SHP77 (cell line): ENCODE data around the gene ANTXR1.
"Not testable (repeated sequence)": the region's sequence is repeated elsewhere in the genome, so short reads cannot be mapped to it uniquely, and the experiment has no call there.

Source experiments
- DNase-seq, 2 experiments: peaks; one replicate each; lab custom pipeline; 2025; lab: John Stamatoyannopoulos, UW

ANTXR1 gene

DNA sequence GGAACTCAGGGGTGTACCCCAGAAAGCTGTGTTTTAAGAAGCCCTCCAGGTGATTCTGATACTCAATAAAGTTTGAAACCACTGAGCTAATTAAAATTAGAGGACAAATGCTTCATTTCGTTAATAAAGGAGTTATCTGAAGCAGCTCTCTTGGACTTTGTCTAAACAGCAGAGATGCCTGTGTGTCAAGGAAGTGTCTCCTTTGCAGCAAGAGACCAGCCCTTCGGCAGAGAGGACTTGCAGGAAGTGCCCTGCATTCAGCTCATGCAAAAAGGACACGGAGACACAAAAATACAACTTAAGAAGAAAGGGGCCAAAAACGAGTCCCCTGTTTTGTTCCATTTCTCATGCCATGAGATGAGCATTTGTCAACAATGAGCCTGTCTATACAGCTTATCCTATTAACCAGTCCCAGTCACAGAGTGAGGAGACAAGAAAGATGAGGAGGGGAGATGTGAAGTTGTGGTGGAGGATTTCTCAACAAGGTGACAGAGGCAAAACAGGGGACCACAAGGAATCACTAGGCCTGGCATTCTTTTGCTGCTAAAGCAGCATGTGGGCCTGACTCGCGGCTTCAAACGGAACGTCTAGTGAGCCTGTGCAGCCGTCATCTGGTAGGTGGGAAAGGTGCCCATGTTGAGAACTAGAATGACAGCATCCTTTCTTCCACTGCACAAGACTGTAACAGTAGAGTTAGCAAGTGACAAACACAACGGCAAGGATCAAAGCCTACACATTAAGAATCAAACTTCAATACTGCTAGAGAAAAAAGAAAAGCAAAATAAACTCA, 152.3 kb downstream of the ANTXR1 start:
- no peak for DNase-seq

DNA sequence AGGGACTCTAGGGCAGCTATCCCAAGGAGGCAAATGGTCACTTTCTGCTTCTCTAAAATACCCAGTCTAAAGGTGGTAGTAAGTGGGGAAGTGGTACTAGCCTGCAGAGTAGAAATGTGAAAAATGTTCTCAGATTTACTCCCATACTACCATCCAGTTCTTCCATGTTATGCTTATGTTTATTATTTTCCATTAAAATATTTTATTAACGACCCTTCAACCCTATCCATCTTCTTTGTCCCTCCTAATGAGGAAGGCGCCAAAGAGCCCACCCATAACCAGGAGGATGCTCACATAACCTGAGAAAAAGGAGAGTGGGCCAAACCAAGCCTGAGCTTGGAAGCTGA, 153.5 kb downstream of the ANTXR1 start:
- no peak for DNase-seq

DNA sequence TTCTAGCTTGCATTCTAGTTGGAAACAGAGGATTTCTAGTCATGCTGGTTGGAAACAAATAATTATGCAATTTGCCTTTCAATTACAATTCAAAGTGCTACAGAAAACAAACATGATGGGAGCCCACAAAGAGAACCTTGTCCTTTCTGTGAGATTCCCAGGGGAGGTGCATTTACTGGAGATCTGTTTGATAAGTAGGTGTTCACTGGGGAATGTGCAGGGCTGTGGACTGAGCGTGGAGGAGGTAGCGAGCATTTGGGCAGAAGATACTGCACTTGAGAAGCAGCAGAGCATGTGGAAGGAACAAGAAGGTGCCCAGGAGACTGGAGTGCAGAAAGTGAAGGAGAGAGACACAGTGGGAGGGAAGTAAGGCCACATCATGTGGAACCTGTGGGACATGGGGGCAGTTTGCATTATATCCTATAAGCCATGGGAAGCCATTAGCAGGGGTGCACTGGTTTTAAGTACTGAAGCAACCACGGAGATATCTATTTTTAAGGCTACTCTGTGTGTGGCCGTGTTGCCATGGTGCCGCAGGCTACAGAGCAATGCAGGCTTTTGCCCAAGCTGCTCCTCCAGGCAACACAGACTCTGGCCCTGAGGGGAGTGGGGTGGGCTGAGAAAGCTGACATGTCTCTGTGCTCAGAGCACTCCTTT, 154.0 kb downstream of the ANTXR1 start:
- DNase-seq, result no peak

DNA sequence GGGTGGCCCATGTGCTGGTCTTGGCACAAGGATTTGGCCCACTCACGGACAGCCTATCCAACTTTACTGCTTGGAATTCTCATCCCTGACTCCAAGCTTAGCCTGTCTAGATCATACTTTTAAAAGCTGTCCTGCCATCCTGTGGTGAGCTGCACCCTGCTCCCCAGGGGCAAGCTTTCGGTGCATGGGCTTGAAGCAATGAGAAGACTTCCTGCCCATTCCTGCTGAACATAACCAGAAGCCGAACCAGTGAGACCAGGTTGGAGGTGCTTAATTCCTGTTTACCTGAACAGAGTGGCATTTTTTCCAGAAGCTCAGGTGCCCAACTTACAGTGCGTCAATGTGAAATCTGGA, 154.5 kb downstream of the ANTXR1 start:
- no peak for DNase-seq

DNA sequence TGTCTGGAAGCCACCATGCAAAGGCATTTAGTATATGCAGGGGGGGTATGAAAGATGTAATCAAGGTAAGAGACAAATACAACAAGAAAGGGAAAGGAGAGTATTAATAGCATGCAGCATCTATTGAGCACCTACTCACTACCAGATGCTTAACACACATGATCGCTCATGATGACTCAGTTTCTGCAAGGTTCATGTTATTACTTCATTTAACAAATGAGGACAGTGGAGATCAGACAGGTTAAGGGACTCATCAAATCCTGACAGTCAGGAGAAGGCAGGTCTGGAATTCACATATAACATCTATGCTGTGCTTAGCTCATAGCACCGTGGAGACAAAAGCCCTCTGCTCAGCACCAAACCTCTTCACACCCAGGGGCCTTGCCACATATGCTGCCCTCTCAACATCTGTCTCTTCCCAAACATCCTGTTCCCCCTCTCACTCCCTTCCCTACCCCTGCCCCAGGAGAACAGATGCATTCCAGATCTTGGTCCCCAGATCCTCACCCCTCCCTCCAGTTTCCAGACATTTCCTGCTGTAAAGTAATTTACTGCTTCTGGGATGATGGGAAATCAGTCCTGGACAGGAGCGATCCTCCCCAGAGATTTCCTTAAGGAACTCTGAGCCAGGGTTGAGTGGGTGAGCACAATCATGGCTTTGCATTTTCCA, 155.3 kb downstream of the ANTXR1 start:
- DNase-seq, result no peak

DNA sequence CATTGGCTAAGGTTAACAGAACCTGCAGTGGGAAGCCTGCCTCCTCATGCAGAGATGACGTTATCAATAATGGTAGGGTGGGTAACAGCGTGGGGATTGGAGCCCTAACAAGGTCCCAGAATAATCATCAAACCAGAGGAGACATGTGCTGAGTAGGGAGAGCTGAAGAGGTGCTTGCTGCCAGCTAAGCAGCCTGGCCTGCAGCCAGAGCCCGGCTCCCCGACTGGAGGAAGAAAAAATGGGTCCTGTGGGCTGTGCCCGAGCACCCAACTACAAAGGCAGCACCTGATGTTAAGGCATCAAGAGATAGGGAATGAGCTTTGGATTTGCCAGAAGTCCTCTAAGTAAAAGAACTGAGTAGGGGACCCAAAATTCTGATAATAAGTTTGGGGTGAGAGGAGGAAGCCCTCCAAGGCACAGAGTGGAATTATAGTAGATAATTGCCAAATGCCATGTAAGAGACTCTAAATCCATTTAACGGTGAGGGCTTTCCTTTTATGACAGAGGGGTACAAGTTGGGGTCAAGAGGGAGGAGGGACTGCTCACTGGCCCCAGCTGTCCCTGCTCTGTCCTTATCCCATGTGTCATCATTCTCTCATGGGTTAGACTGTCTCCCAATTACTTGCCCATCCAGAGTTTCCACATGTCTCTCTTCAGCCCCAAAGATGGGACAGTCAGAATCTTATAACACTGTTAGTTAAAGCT, 156.1 kb downstream of the ANTXR1 start:
- DNase-seq, result no peak

DNA sequence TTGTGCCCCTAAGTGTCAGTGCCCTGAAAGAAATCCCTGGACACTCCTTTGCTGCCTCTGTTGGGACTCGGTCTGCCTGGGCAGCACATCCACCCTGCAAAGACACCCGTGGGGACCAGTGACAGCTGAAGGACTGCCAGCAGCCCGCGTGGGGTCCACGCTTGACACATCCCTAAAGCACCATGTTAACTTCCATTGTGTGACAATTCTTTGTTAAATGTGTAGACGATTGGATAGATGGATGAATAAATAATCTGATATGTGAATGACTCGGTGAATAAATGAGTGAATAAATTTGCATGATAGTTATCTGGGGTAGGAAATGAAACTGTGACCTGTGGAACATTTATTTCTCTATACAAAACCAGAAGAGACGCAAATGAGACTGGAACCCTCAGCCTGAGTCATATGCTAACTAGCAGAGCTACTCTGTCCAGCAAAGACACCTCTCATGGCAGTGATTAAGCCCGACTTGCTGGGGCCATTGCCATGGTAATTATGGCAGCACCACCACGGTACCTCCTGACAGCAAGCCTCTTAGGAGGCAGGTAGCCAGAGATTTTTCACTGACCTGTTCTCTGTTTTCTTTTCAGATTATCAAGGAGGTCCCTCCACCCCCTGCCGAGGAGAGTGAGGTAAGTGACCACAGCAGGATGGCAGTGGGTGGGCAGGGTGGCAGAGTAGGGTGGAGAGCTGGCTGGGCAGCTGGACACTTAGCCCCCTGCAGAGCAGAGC, 156.8 kb downstream of the ANTXR1 start:
- no peak for DNase-seq

DNA sequence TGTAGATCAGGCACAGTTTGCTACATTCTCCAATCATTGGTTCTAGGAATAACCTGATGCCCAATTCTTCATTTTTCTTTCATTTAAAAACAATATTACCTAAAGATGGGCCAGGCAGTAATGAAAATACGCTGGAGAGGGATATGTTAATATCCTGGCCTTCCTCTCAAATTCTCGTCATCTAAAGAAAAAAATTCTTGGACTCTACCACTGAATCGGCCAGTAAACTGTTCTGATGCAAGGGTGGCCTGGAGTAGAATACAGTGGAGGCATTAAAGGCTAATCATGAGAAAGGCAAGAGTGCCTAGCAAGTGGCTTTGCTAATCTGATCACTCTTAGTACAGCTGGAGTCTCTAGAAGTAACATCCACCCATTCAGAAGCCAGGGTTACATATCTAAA, 157.7 kb downstream of the ANTXR1 start:
- no peak for DNase-seq

DNA sequence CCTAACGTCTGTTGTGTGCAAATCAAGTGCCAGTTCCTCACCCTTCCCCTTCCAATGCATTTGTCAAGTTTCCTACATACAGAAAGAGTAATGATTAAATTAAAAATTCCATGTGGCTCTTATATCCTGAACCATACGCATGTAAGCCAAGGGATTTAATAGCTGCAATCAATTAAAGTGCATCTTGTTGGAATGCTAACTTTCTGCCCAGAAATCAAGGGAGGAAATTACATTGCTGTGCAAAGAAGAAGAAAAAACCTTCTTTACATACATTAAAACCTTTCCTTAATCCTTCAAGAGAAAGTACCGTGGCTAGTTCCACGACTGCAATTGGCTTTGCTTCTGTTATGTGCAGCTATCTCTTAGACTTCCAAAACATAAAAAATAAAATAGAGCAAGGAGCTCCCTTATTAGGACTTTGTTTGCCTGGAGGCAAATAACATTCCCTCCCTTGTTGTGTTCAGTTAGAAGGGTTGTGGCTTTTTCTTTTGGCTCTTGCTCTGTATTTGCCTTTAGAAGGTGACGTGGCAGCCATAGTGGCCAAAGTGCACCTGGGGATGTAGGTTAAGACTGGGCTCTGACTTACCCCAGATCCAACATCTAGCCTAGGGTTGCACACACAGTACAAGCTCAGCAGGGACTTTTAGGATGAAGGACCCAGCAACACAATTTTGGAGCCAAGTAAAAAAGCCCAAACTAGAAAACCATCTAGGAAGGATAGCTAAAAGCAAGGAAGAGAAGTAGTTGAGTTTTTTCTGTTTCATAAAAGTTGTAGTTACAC, 158.3 kb downstream of the ANTXR1 start:
- no peak for DNase-seq

DNA sequence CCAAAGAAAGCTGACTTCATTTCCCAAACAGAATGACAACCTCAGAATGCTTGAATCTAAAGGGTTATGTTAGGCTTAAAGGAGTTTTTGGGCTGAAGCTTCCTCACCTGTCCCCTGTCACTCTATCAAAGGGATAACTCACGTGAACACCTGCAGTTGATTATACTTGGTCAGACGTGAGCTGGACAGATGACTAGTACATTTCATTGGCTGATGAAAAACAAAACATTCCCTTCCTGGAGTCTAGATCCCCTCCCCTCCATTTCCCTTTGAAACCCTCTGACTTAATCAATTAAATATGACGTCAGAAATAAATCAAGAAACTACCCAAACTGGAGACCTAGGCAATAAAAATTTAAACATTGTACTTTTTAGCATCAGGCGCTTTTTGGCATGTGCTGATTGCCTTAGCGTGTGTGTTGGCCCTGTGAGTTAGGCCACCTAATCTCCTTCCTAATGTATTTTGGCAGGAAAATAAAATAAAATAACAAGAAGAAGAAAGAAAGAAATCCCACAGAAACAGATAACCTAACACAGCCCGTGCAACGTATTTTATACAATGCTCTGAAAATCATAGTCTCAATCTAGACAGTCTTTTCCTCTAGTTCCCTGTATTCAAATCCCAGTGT, 159.0 kb downstream of the ANTXR1 start:
- DNase-seq, result no peak

DNA sequence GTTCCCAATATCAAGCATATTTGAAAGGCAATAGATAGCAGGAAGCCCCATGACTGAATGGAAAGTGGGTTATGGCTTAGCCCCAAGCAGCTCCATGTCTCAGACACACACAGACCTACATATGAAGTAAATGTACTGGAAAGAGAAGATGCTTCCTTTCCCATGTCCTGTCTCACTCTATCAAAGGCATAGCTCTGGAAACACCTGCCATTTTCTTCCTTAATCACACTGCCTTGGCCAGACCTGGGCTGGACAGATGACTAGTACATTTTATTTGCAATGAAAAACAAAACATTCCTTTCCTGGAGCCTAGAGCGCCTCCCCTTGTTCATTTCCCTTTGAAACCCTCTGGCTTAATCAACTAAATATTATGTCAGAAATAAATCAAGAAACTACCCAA, 160.7 kb downstream of the ANTXR1 start:
- no peak for DNase-seq

DNA sequence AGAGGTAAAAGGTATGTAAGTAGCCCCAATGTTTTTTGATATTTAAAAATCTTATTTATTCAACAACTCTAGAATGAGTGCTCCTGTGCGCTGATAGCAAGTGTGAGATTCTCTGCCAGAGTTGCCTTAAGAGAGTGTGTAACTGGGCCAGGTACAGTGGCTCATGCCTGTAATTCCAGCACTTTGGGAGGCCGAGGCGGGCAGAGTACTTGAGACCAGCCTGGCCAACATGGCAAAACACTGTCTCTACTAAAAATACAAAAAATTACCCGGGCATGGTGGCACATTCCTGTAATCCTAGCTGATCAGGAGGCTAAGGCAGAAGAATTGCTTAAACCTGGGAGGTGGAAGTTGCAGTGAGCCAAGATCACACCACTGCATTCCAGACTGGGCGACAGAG, 161.2 kb downstream of the ANTXR1 start:
- DNase-seq, result not testable (repeated sequence)

DNA sequence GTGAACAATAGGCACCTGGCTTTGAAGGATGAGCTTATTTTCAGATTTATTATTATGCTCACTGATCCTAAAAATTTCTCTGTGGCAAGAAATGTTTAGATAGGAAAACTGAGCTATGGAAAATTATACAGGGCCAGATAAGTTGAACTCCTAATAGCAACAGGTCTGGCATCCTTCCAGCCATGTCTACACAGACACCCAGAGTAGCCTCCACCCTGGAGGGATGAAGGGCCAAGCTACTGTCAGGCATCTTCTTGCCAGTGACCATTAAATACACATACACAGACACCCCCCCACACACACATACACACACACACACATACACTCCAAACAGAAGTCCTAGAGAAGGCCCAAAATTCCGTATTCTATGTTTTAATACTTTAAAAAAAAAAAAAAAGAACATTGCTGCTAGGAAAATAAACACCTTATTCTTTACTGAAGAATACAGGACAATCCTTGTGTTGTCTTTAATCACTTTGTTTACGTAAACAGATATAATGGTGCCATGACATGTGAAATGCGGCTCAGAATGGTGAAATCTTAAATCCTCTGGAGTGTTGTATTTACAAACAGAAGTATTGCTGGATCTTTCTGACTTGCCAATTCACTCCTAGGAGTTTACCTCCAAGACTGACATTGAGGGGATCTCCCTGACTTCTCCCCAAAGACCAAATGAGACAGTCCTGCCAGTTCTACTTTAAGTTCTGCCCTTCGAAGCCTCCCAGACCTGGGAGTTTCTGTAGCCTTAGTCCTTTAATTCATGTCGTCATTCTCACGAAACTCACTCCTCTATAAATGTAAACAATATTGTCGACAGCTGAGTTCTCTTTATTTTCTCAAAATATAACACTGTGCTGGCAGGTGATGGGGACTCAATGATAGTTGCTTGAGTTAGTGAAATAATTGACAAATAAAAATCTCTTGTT, 163.1 kb downstream of the ANTXR1 start:
- DNase-seq, result no peak

DNA sequence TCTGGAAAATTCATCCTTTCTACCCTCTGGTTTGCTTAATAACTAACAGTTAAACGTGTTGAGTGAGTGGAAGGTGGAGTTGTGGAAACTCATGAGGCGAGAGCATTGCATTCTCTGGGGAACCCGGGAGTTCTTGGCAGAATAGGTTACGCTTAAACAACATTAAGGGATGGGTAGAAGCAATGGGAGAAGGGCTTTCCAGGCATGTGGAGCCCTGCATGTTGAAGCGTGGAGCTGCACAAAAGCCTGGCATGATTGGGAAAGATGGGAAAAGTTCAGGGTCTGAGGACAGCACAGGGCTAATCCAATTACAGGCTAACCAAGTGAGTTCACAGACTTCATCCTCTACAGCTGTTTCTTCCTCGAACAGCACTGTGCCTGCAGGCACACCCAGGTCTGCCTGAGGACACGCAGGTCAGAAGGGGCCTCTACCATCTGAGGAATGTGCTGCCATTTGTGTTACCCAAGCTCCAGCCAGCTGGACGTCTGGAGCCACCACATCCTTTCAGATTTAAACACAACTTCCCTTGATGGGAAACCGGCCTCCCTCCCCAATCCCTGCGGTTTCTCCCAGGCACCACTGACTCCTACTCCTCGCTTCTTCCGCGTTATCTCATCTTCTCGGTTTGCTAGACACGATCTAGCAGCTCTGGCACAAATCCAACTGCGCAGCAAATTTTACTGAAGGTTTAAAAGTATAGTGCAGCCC, 164.2 kb downstream of the ANTXR1 start:
- no peak for DNase-seq

DNA sequence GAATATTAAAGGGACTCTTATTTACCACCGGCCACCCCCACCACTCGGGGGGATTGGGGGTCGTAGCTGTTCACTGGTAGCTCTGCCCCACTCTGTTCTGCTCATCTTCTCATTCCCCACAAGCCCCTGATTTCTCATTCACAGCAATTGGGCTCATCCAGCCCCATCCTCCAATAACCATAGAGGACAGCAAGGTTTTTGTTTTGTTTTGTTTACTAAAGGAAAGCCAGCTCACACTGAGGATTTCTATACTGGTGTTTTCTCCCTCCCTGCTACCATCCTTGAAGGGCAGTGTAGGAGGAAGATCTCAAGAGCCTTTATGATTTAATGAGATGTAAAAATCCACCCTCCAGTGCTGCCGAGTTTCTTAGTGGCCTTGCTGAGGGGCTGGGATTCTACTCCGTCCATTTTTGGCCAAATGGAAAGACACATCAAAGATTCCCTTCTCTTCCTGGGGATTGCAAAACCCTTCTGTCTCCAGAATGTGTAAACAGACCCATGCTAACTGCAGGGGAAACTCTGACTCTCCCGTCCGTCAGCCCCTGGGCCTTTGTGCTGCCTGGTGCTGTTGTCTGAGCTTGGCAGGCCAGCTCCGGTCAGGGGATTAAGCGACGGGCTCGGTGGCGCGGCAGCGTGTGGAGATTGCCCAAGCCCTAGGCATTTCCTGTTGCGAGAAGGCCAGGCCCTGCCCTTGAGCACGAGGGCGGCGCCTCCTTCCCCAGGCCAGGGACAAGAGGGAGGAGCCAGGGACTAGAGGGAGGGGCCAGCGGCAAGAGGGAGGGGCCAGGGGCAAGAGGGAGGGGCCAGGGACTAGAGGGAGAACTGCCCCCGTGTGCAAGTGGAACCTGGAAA, 165.0 kb downstream of the ANTXR1 start:
- no peak for DNase-seq

DNA sequence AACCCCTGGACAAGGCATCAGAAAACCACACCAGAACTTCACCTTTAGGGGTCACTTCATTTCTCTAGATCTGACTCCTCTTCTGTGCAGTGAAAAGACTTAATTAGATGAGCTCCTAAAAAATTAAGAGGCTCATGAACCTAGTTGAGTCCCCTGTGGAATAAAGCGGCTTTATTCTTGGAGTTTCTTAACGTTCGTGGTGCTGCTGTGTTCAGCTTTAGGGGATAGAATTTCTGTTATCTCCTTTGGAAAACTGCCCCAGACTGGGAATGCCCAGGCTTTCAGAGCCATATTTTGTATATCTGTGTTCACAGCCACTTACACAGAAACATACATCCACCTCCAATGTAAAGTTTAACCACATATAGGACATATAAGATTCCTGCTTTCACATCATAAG, 165.8 kb downstream of the ANTXR1 start:
- no peak for DNase-seq

DNA sequence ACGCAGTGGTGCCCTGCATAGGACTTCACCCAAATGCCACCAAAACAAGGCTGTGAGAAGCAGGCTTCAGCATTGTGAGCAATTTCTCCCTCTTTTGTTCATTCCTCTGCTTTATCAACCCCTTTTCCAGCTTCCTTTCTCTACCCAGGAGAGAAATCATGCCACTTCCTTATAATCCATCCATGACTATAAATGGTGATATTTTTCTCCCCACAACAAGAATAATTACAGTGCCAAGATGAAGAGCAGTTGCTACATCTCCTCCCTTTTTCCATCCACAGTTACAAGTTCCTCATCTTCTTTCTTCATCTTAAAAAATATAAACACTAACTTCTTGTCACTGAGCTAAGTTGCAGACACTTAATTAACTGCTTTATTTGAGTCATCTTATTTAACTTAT, 167.2 kb downstream of the ANTXR1 start:
- no peak for DNase-seq

DNA sequence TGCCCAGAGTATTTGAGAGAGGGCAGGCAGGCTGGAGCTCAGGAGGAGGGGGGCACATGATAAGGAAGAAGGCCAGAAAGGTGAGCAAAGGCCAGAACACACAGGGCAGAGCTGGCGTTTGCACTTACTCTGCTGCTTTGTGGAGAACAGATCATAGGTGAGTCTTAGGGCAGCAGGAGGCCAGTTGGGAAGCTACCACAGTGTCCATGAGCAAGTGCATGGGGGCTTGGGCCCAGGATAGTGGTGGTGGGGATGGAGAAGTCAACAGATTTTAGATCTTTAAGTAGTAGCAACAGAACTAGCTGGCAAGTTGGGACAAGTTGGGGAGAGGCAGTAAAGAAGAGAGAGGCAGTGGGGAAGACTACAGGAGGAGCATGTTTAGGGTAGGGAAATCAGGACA, 168.0 kb downstream of the ANTXR1 start:
- DNase-seq, result no peak
